Psoas muscle (tissue), 8 donors: ENCODE results near the gene SASH1. TPM values are rescaled to one million over a fixed set of nuclear protein-coding genes. Genes with fewer than 3 reads are reported as not detected.

Experiments
- ATAC-seq, 4 donors: fragments of 200-7000 bp; cut with Tn5 transposase; one replicate each; pipeline ENCODE4 v1.9.1; 2020; ENCODE audit warnings: moderate library complexity in 3 of 4, mild to moderate bottlenecking in 2 of 4
- DNase-seq, 2 donors: peaks; one replicate each; pipeline ENCODE4 v3.0.0-alpha.2; 2020
- H3K27ac ChIP-seq: fragments of 200-600 bp; one replicate; pipeline ENCODE4 v1.8.0; 2022
- H3K27me3 ChIP-seq, 3 donors: fragments of 200-600 bp in 1 of 3; one replicate each; pipeline versions ENCODE4 v1.6.1 to v1.8.0; 2013 to 2022; ENCODE audit warnings: low read length in 2 of 3, mild to moderate bottlenecking in 2 of 3, moderate library complexity in 1 of 3; ENCODE audit not compliant: insufficient read depth in 3 of 3
- H3K36me3 ChIP-seq, 2 donors: fragments of 200-600 bp in 1 of 2; one replicate each; pipeline versions ENCODE4 v1.6.1 to v1.8.0; 2013 to 2022; ENCODE audit warnings: low read depth in 1 of 2, mild to moderate bottlenecking in 1 of 2, moderate library complexity in 1 of 2; ENCODE audit not compliant: insufficient read depth in 1 of 2
- H3K4me1 ChIP-seq: fragments of 200-600 bp; one replicate; pipeline ENCODE4 v1.8.0; 2022
- H3K4me3 ChIP-seq: fragments of 200-600 bp; one replicate; pipeline ENCODE4 v1.8.0; 2022; ENCODE audit warnings: mild to moderate bottlenecking
- H3K9me3 ChIP-seq: fragments of 200-600 bp; one replicate; pipeline ENCODE4 v1.8.0; 2022
- CTCF ChIP-seq: fragments of 200-600 bp; IDR thresholded peaks from one replicate; pipeline ENCODE4 v1.8.0; 2022; ENCODE audit warnings: antibody characterized with exemption
- WGBS, 3 donors: extraction: QIAGEN DNeasy Blood & Tissue Kit; methylation state at CpG; one replicate each; pipeline versions ENCODE4 v1.1.6 to v1.1.7; 2013; 5-methylcytosine and 5-hydroxymethylcytosine counted together
- intact Hi-C, 2 donors: fragments of 100-400 bp; cut with DNase I; formaldehyde crosslinking; loops; one replicate each; pipeline versions ENCODE4 v1.11.0 to v1.14.2; 2022
- polyA plus RNA-seq, 3 donors: library from polyadenylated mRNA; stranded (reverse); fragments of 200-250 nt; gene quantifications; one replicate each; pipeline ENCODE4 v1.2.3, GENCODE V29; 2013
- total RNA-seq, 4 donors: library from RNA; stranded (reverse); fragmentation: NEBNext Ultra II Directional in 2 of 4; extraction: Animal tissue kit (Norgen Biotek cat#: 25700) in 2 of 4; gene quantifications; one replicate each; pipeline versions ENCODE4 v1.2.1 to v1.2.4, GENCODE V29; 2021 to 2023
- donor health status: healthy with polysubstance abuse.
- donor health status: DM: no; HTN: no; CAD: no; lungs with moderate emphysema.
- donor health status: Bipolar disorder and iron deficiency.
- donor health status: healthy.
- donor health status: DM: yes; HTN: yes; CAD: no.
- donor health status: DM: no; HTN: no; CAD: no.
- donor health status: DM: no; HTN: no; CAD: no.
- donor health status: DM: yes; HTN: yes; CAD: no.

SASH1 gene
- total and polyA plus RNA-seq, 7 donors = 5.0 to 26.1 (median 13.0) TPM

GRCh38 chr6:148514091-148514845 lies 171.6 kb downstream of the SASH1 start:
- ATAC-seq = no peak
- intact Hi-C loops = no loop called here

DNA sequence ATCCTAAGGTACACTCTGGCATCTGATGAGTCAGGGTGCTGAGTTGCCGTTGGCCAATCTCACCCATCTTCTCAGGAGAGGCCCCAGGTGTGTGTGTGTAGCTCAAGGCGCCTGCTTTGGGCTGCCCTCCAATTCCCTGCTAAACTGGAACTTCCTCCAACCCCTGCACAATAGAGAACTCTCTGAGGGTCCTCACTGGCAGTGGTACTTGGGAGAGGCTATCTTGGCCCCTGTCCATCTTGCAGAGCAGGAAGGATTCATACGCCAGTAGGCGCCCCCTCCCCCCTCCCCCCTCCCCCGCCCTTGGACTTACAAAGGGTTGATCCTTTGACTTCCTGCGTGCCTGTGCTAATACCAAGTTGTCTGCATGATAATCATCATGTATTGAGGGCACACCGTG lies 173.6 kb downstream of the SASH1 start:
- DNase-seq = no peak
- intact Hi-C loops = no loop called here
- Histone ChIP-seq H3K4me3 (no peak overlapping the region), H3K4me1 (no peaks in the 10 kb centered on the region), H3K9me3 (no peaks in the 10 kb centered on the region), H3K36me3 (peaks cover 0 to 13% of the 10 kb centered on the region in 2 donors), H3K27ac (no peak overlapping the region), H3K27me3 (peaks cover 0 to 2% (median 0%) of the 10 kb centered on the region in 3 donors)
- TF ChIP-seq CTCF = no peak
- 66 to 85% (median 75%) methylated on average over 6 to 7 of the region's 7 CpGs for WGBS, 3 donors
- ATAC-seq = no peak

More at GRCh38 chr6:148514091-148514845, 171.6 kb downstream of the SASH1 start:
- no peak for DNase-seq
- no peaks in the 10 kb centered on the region for H3K36me3 ChIP-seq
- H3K9me3 ChIP-seq = no peaks in the 10 kb centered on the region
- H3K27ac ChIP-seq = peak overlapping the region; percentile 69
- H3K4me1 ChIP-seq = peaks cover 9% of the 10 kb centered on the region
- WGBS, 3 donors = 49 to 66% (median 60%) methylated on average over 13 to 14 of the region's 14 CpGs
- H3K27me3 ChIP-seq = peaks cover 0 to 2% (median 0%) of the 10 kb centered on the region in 3 donors
- peak overlapping the region; percentile 12 for H3K4me3 ChIP-seq
- no peak for TF ChIP-seq CTCF

- Histone ChIP-seq H3K4me3 (no peak overlapping the region), H3K27me3 (peaks cover 0 to 2% (median 0%) of the 10 kb centered on the region in 3 donors), H3K36me3 (peaks cover 0 to 13% of the 10 kb centered on the region in 2 donors), H3K27ac (no peak overlapping the region), H3K9me3 (no peaks in the 10 kb centered on the region), H3K4me1 (no peaks in the 10 kb centered on the region)
- DNase-seq (no peak), ATAC-seq (peak in 2 of 4 donors; percentile 24 to 53)
- TF ChIP-seq CTCF = no peak
- WGBS, 3 donors = 56 to 75% (median 70%) methylated on average over 4 of the region's 4 CpGs
- intact Hi-C loops = no loop called here
Observed at GRCh38 chr6:148516617-148517016, 174.0 kb downstream of the SASH1 start.

- Histone ChIP-seq H3K4me3 (no peak overlapping the region), H3K27me3 (peaks cover 0 to 2% (median 0%) of the 10 kb centered on the region in 3 donors), H3K27ac (peak overlapping the region; percentile 5), H3K4me1 (no peaks in the 10 kb centered on the region), H3K36me3 (peaks cover 0 to 13% of the 10 kb centered on the region in 2 donors), H3K9me3 (no peaks in the 10 kb centered on the region)
- DNase-seq (no peak), ATAC-seq (peak in 2 of 4 donors; percentile 12 to 32)
- intact Hi-C loops = no loop called here
- 67 to 81% (median 71%) methylated on average over 10 of the region's 10 CpGs for WGBS, 3 donors
- TF ChIP-seq CTCF = no peak
Observed at GRCh38 chr6:148517470-148517869, 174.8 kb downstream of the SASH1 start.
